Stomach smooth muscle (tissue), 2 donors: Measurements from ENCODE around the gene USH1C.
A peak's percentile ranks its signal among the peaks of the same experiment; 100 is the strongest.

Experiments used
- H3K27ac ChIP-seq: one replicate; pipeline ENCODE4 v1.7.0; 2013; ENCODE audit warnings: mild to moderate bottlenecking, low read length, inconsistent platforms
- H3K27me3 ChIP-seq, 2 donors: one replicate each; pipeline ENCODE4 v1.7.0; 2013; ENCODE audit warnings: low read length in 2 of 2; ENCODE audit not compliant: insufficient read depth in 2 of 2, control insufficient read depth in 1 of 2
- H3K36me3 ChIP-seq, 2 donors: one replicate each; pipeline ENCODE4 v1.7.0; 2013; ENCODE audit warnings: low read length in 2 of 2; ENCODE audit not compliant: control insufficient read depth in 2 of 2, insufficient read depth in 2 of 2
- H3K4me1 ChIP-seq: one replicate; pipeline ENCODE4 v1.7.0; 2013; ENCODE audit warnings: low read length; ENCODE audit not compliant: control insufficient read depth, insufficient read depth
- H3K4me3 ChIP-seq, 2 donors: one replicate each; pipeline ENCODE4 v1.7.0; 2013; ENCODE audit warnings: low read length in 2 of 2
- H3K9ac ChIP-seq, 2 donors: one replicate each; pipeline ENCODE4 v1.7.0; 2013; ENCODE audit warnings: low read length in 2 of 2, mild to moderate bottlenecking in 1 of 2
- H3K9me3 ChIP-seq, 2 donors: one replicate each; pipeline ENCODE4 v1.7.0; 2013; ENCODE audit warnings: low read length in 2 of 2; ENCODE audit not compliant: control insufficient read depth in 2 of 2
- donor health status: healthy.
- donor health status: Pancreatic carcinoma.

The USH1C gene

DNA sequence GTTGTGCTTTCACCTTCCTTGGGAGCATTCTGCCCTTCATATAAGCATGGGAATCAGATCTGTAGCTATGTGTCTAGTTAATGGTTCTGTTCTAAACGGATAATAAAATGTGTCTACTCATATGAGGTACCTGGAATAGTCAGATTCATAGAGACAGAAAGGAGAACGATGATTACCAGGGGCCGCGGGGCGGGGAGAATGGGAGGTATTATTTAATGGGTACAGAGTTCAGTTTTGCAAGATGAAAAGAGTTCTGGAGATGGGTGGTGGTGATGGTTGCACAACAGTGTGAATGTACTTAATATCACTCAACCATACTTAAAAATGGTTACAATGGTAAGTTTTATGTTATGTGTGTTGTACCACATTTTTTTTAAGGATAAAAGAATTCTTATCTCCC, 57.6 kb downstream of the USH1C start:
- Histone ChIP-seq H3K36me3 (no peaks in the 10 kb centered on the region), H3K4me3 (no peak overlapping the region), H3K9me3 (peaks cover 3 to 7% of the 10 kb centered on the region in 2 donors), H3K27ac (no peak overlapping the region), H3K27me3 (peaks cover 0 to 3% of the 10 kb centered on the region in 2 donors), H3K9ac (no peak overlapping the region), H3K4me1 (no peaks in the 10 kb centered on the region)

- Histone ChIP-seq H3K27ac (no peak overlapping the region), H3K27me3 (peaks cover 0 to 10% of the 10 kb centered on the region in 2 donors), H3K4me3 (no peak overlapping the region), H3K4me1 (no peaks in the 10 kb centered on the region), H3K9me3 (peaks cover 0 to 7% of the 10 kb centered on the region in 2 donors), H3K36me3 (no peaks in the 10 kb centered on the region), H3K9ac (no peak overlapping the region)
Measured at GRCh38 chr11:17483505-17483904, 60.7 kb downstream of the USH1C start.

DNA sequence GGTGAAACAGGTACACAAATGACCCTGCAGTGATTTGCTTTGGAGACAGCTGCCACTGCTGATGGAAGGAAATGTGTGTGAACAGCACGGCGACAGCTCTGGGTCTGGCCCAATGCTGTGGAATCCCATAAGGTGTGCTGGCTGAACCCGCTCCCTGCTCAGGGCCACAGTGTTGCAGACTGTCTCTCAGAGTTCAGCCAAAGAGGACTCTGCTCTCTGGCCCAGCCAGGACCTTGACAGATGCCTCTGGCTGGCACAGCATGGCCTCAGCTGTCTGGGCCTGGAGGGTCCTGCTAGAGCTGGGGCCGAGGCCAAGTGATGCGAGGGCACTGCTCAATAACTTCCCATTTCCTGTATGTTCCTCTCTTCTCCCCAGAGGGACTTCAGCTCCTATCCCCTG, 62.3 kb downstream of the USH1C start:
- H3K4me3 ChIP-seq: no peak overlapping the region
- H3K27me3 ChIP-seq: peaks cover 12 to 16% of the 10 kb centered on the region in 2 donors

GRCh38 chr11:17479284-17480214, 64.7 kb downstream of the USH1C start:
- Histone ChIP-seq H3K27ac (no peak overlapping the region), H3K27me3 (peaks cover 27 to 29% of the 10 kb centered on the region in 2 donors), H3K36me3 (no peaks in the 10 kb centered on the region), H3K9me3 (peaks cover 0 to 7% of the 10 kb centered on the region in 2 donors), H3K4me1 (peaks cover 4% of the 10 kb centered on the region), H3K4me3 (peak overlapping the region; percentile 9 to 35), H3K9ac (no peak overlapping the region)

More for the DNA sequence above, 62.3 kb downstream of the USH1C start:
- Histone ChIP-seq H3K9me3 (peaks cover 0 to 7% of the 10 kb centered on the region in 2 donors), H3K36me3 (no peaks in the 10 kb centered on the region), H3K9ac (no peak overlapping the region), H3K27ac (no peak overlapping the region), H3K4me1 (no peaks in the 10 kb centered on the region)

GRCh38 chr11:17478070-17478469, 66.1 kb downstream of the USH1C start:
- Histone ChIP-seq H3K9me3 (no peaks in the 10 kb centered on the region), H3K27me3 (peaks cover 33 to 34% of the 10 kb centered on the region in 2 donors), H3K27ac (no peak overlapping the region), H3K9ac (no peak overlapping the region), H3K4me3 (no peak overlapping the region), H3K36me3 (no peaks in the 10 kb centered on the region), H3K4me1 (peaks cover 4% of the 10 kb centered on the region)

DNA sequence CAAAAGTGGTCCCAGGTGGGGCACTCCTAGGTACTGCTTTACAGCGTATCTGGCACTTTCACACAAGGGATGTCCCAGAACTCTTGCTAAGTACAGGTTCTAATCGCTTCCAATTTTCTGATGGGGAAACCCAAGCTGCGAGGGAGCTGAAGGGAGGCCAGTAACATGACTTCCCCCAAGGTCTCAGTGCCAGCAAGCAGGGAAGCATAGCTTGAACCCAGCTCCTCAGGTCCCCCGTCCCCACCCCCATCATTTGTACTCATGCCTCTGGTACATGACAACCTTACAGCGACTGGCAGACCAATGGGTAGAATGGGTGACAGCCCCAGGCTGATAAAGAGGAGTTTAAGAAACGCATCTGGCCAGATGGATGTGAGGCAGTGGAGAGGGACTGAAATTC, 66.9 kb downstream of the USH1C start:
- Histone ChIP-seq H3K9ac (no peak overlapping the region), H3K27me3 (peaks cover 34% of the 10 kb centered on the region in 2 donors), H3K4me3 (no peak overlapping the region), H3K4me1 (peaks cover 4% of the 10 kb centered on the region), H3K27ac (no peak overlapping the region), H3K9me3 (no peaks in the 10 kb centered on the region), H3K36me3 (no peaks in the 10 kb centered on the region)

DNA sequence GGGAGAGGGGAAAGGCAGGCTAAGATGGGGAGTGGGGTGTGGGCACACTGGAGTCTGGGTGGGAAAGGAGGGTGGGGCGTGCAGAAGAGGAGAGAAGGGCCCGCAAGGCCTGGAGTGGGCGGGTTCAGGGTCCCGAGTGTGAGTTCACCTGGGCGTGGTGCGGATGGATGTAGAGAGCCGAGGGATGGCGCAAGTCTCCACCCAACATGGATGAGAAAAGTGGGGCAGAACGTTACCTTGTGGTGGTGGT, 67.2 kb downstream of the USH1C start:
- H3K27me3 ChIP-seq: peaks cover 34% of the 10 kb centered on the region in 2 donors
- H3K4me1 ChIP-seq: peaks cover 4% of the 10 kb centered on the region
- no peak overlapping the region for H3K9ac ChIP-seq
- H3K27ac ChIP-seq: no peak overlapping the region
- no peaks in the 10 kb centered on the region for H3K9me3 ChIP-seq
- no peaks in the 10 kb centered on the region for H3K36me3 ChIP-seq
- no peak overlapping the region for H3K4me3 ChIP-seq

GRCh38 chr11:17476317-17477083, 67.7 kb downstream of the USH1C start, which contains the start of gene ABCC8:
Gene ABCC8, minus strand, starts transcription at chr11:17476845. Its CDS starts 69 bp downstream, at chr11:17476776.
- peaks cover 34% of the 10 kb centered on the region in 2 donors for H3K27me3 ChIP-seq

DNA sequence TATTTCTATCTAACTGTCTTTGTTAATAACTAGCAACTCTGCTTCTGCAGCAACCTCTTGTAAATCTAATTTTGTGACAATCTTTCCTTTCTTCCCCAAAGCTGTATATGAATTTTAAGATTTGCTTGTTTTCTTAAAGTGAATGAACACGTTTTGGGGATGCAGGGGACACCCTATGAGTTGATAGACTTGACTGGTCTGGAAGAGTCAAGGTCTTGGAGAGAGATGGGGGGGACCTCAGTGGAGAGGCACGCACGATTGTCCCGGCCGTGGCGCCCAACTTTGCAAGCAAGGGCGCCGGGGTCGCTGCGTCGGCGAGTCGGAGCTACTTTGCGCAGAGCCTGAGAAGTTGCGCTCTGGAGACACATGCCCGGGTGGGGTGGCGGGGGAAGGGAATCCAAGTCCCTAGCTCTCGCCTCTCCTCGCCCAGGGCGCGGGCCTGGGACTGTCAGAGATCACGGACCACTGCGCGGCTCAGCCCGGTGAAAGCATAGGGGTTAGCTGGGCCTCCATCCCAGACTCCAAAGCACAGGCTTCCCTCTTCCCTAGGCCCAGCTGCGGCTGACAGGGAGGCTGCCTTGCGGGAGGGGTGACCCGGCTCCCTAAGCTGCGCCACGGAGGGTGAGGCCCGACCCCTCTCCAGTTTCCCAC, 68.4 kb downstream of the USH1C start:
- Histone ChIP-seq H3K4me3 (peak overlapping the region; percentile 22 to 35), H3K27ac (no peak overlapping the region), H3K9ac (no peak overlapping the region), H3K36me3 (no peaks in the 10 kb centered on the region), H3K9me3 (no peaks in the 10 kb centered on the region), H3K4me1 (peaks cover 4% of the 10 kb centered on the region), H3K27me3 (peaks cover 34 to 38% of the 10 kb centered on the region in 2 donors)

More at GRCh38 chr11:17476317-17477083, 67.7 kb downstream of the USH1C start, which contains the start of gene ABCC8:
- H3K27ac ChIP-seq: no peak within 1 kb of the TSS
- no peaks in the 10 kb centered on the region for H3K36me3 ChIP-seq
- peaks cover 4% of the 10 kb centered on the region for H3K4me1 ChIP-seq
- no peak within 1 kb of the TSS for H3K9ac ChIP-seq
- no peaks in the 10 kb centered on the region for H3K9me3 ChIP-seq
- peak within 1 kb of the TSS; percentile 22 to 35 for H3K4me3 ChIP-seq

DNA sequence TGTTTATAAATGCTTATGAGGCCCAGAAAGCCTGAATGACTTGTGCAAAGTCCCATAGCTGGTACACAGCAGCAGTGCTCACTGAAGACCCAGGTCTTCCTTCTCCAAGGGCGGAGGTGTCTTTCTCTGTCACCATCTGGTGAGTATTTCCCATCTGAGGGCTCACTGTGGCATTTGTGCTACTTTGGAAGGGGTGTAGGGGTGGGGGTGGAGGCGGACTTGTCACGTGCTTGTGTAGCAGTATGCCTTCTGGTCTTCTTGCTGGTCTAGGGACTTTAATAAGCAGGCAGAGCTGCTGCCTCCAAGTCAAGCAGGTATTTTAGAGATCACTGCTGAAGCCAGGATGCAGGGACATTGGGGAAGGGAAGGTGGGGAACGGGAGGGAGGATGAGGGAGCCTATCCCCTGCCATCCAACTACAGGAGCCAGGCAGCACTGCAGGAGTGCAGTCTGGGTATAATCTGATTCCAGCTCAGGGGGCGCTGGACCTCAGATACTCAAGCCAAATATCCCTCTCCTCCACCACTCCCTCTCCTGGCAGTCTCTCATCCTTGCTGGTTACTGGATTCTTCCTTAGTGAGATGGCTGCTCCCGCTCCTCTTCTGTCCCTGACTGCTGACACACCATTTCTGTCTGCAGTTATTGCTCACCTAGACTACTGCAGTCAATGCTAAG, 71.0 kb downstream of the USH1C start:
- Histone ChIP-seq H3K36me3 (no peaks in the 10 kb centered on the region), H3K27me3 (peaks cover 28 to 34% of the 10 kb centered on the region in 2 donors), H3K4me3 (no peak overlapping the region), H3K27ac (no peak overlapping the region), H3K9ac (no peak overlapping the region), H3K9me3 (no peaks in the 10 kb centered on the region), H3K4me1 (peaks cover 4% of the 10 kb centered on the region)
